ENCODE results near the gene GPN3.
"Not testable (repeated sequence)": the region's sequence is repeated elsewhere in the genome, so short reads cannot be mapped to it uniquely, and the experiment has no call there.

The GPN3 gene

GRCh38 chr12:110444455-110444854 is 23.6 kb downstream of the GPN3 start:
- no peak for DNase-seq (ENCODE audit: low read depth, low spot score)

GRCh38 chr12:110436231-110436630 is 31.8 kb downstream of the GPN3 start:
- no peak for DNase-seq (ENCODE audit: low read depth, low spot score)

DNA sequence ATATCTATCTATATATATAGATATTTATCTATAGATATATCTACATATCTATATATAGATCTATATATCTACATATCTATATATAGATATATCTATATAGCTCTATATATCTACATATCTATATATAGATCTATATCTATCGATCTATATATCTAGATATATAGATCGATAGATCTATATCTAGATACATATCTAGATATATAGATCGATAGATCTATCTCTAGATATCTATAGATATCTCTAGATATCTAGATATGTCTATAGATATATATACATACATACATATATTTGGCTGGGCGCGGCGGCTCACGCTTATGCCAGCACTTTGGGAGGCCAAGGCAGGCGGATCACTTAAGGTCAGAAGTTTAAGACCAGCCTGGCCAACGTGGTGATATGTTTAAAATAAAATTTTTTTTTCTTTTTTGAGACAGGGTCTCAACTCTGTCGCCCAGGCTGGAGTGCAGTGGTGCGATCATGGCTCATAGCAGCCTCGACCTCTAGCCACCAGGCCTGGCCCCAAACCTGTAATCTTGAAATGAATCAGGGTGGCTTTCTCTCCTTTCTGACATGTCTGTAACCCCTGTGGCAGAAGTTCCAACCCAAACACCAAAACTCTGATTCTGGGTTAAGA is 36.0 kb downstream of the GPN3 start:
- no peak for DNase-seq (ENCODE audit: low read depth, low spot score)

DNA sequence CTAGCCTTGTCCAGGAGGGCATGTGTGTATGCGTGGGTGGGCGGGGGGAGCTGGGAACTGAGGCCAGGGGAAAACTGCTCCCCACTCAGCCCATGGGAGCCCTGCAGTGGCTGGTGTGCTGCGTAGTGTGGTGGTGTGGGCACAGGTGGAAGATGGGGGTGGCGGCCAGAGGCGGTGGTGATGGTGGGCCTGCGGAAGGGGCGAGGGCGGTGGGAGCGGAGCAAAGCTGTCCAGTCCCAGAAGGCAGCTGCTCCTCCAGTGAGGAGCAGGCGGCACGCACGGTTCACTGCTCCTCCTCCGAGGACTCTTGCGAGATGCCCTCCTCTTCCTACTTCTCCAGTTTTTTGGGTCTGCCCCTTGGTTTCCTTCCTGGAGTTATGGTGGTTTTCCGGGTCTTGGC is 38.4 kb downstream of the GPN3 start:
- DNase-seq (ENCODE audit: low read depth, low spot score) = not testable (repeated sequence)

DNA sequence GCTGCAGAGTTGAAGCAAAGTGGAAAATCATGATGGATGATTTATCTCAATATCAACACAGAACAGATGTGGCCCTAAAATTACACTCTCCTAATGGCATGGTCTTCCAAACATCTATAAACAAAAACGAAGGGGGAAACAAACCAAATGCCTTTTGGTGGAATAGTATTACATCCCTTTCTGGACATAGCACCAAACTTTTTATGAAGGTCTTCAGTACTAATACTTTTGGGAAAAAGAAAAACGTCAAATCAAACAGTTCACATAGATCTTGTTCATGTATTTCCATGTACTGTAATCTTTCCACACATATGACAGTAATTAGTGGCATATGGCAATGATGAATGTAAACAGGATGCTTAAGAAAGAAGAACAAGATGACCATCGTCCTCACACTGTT is 41.7 kb downstream of the GPN3 start:
- DNase-seq (ENCODE audit: low read depth, low spot score) = no peak

GRCh38 chr12:110424237-110424636 is 43.8 kb downstream of the GPN3 start:
- no peak for DNase-seq (ENCODE audit: low read depth, low spot score)

GRCh38 chr12:110421701-110422100 is 46.4 kb downstream of the GPN3 start:
- DNase-seq (ENCODE audit: low read depth, low spot score) = no peak

DNA sequence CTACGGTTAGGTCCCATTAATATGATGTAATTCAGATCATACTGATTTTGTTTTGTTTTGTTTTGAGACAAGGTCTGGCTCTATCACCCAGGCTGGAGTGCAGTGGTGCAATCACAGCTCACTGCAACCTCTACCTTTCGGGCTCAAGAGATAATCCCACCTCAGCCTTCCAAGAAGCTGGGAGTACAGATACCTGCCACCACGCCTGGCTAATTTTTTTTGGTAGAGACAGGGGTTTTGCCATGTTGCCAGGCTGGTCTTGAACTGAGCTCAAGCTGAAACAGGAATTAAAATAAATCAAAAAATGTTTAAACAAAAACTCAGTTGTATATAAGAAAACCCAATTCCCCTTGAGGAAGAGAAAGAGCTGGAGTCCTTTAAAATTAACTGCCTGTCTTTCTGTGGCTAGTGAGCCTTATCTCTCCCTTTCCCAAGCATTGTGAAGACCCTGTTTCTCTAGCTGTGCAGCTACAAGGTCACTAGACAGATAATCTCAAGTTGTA is 46.8 kb downstream of the GPN3 start:
- DNase-seq (ENCODE audit: low read depth, low spot score) = no peak

DNA sequence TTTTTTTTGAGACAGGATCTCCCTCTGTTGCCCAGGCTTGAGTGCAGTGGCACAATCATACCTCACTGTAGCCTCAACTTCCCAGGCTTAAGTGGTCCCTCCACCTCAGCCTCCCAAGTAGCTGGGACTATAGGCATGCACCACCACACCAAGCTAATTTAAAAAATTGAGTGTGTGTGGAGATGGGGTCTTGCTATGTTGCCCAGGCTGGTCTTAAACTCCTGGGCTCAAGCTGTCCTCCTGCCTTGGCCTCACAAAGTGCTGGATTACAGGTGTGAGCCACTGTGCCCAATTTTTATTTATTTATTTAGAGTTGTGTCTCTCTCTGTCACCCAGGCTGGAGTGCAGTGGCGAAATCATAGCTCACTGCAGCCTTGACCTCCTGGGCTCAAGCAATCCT is 47.4 kb downstream of the GPN3 start:
- DNase-seq (ENCODE audit: low read depth, low spot score) = not testable (repeated sequence)

DNA sequence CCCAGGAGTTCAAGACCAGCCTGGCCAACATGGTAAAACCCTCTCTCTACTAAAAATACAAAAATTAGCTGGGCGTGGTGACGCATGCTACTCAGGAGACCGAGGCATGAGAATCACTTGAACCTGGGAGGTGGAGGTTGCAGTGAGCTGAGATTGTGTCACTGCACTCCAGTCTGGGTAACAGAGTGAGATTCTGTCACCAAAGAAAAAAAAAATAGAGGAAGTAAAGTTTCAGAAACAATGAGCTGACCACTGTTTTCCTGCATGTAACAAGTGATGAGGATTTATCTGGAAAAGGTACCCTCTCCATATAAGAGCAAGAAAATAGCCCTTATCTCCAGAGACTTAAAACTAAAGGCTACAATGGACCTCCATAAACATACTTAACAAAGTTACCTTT is 50.9 kb downstream of the GPN3 start:
- not testable (repeated sequence) for DNase-seq (ENCODE audit: low read depth, low spot score)

GRCh38 chr12:110410086-110410485 is 58.0 kb downstream of the GPN3 start:
- DNase-seq (ENCODE audit: low read depth, low spot score) = not testable (repeated sequence)

GRCh38 chr12:110405126-110405662 is 62.9 kb downstream of the GPN3 start:
- not testable (repeated sequence) for DNase-seq (ENCODE audit: low read depth, low spot score)

- peak; percentile 27 for DNase-seq (ENCODE audit: low read depth, low spot score)
These were observed 63.9 kb downstream of the GPN3 start for GRCh38 chr12:110403976-110404682.

- DNase-seq (ENCODE audit: low read depth, low spot score) = peak; percentile 69
These were observed 64.7 kb downstream of the GPN3 start, which contains the start of gene ANAPC7 for GRCh38 chr12:110403146-110403975. ANAPC7 (minus strand) TSS chr12:110403708; CDS start chr12:110403627, 81 bp downstream.
